Measurements from ENCODE around the gene TCEA2.

TCEA2 gene

GRCh38 chr20:64074184-64074789 is 11.3 kb downstream of the TCEA2 start:
- Histone ChIP-seq H3K27ac (no peak overlapping the region), H2AFZ (no peak overlapping the region), H3K9ac (no peak overlapping the region), H3K9me3 (ENCODE audit: control insufficient read depth, low read length) (no peaks in the 10 kb centered on the region), H3K4me2 (ENCODE audit: low read length) (no peak overlapping the region), H3K36me3 (ENCODE audit: control insufficient read depth, insufficient read depth, low read length) (no peaks in the 10 kb centered on the region), H3K27me3 (ENCODE audit: control insufficient read depth, insufficient read depth, low read length) (no peaks in the 10 kb centered on the region), H3K4me1 (peaks cover 8% of the 10 kb centered on the region), H3K79me2 (no peaks in the 10 kb centered on the region), H3K4me3 (ENCODE audit: low read depth, low read length) (no peak overlapping the region)
- no peak for TF ChIP-seq CTCF (IDR thresholded peaks at IDR 0.05)

- TF ChIP-seq CTCF (IDR thresholded peaks at IDR 0.05): no peak
- H3K9me3 ChIP-seq (ENCODE audit: control insufficient read depth, low read length): no peaks in the 10 kb centered on the region
- no peaks in the 10 kb centered on the region for H3K36me3 ChIP-seq (ENCODE audit: control insufficient read depth, insufficient read depth, low read length)
These were observed 12.0 kb downstream of the TCEA2 start for GRCh38 chr20:64074963-64075362.

GRCh38 chr20:64075556-64075955 is 12.6 kb downstream of the TCEA2 start:
- Histone ChIP-seq H3K36me3 (ENCODE audit: control insufficient read depth, insufficient read depth, low read length) (no peaks in the 10 kb centered on the region), H3K9me3 (ENCODE audit: control insufficient read depth, low read length) (no peaks in the 10 kb centered on the region), H3K4me2 (ENCODE audit: low read length) (no peak overlapping the region), H3K27ac (no peak overlapping the region), H3K4me3 (ENCODE audit: low read depth, low read length) (no peak overlapping the region), H3K4me1 (peaks cover 9% of the 10 kb centered on the region), H2AFZ (no peak overlapping the region), H3K79me2 (no peaks in the 10 kb centered on the region), H3K9ac (no peak overlapping the region), H3K27me3 (ENCODE audit: control insufficient read depth, insufficient read depth, low read length) (no peaks in the 10 kb centered on the region)
- TF ChIP-seq CTCF (IDR thresholded peaks at IDR 0.05): no peak

More at GRCh38 chr20:64074963-64075362, 12.0 kb downstream of the TCEA2 start:
- Histone ChIP-seq H3K27ac (no peak overlapping the region), H3K4me3 (ENCODE audit: low read depth, low read length) (no peak overlapping the region), H3K4me2 (ENCODE audit: low read length) (no peak overlapping the region), H3K9ac (no peak overlapping the region), H3K79me2 (no peaks in the 10 kb centered on the region), H2AFZ (no peak overlapping the region), H3K27me3 (ENCODE audit: control insufficient read depth, insufficient read depth, low read length) (no peaks in the 10 kb centered on the region), H3K4me1 (peaks cover 9% of the 10 kb centered on the region)

GRCh38 chr20:64076061-64076997 is 13.3 kb downstream of the TCEA2 start:
- Histone ChIP-seq H3K79me2 (no peaks in the 10 kb centered on the region), H3K4me3 (ENCODE audit: low read depth, low read length) (no peak overlapping the region), H3K27ac (no peak overlapping the region), H3K36me3 (ENCODE audit: control insufficient read depth, insufficient read depth, low read length) (no peaks in the 10 kb centered on the region), H3K4me1 (peaks cover 9% of the 10 kb centered on the region), H3K9ac (no peak overlapping the region), H3K9me3 (ENCODE audit: control insufficient read depth, low read length) (no peaks in the 10 kb centered on the region), H3K27me3 (ENCODE audit: control insufficient read depth, insufficient read depth, low read length) (no peaks in the 10 kb centered on the region), H2AFZ (no peak overlapping the region), H3K4me2 (ENCODE audit: low read length) (no peak overlapping the region)
- TF ChIP-seq CTCF (IDR thresholded peaks at IDR 0.05): no peak

Measured in parathyroid adenoma (tissue), 2 donors.